KMS-11 (cell line): Measurements from ENCODE around the gene SEMA3C.

Source experiments
- H2AFZ ChIP-seq: fragments of 200-600 bp; sonication (generic); 2 replicates; pipeline ENCODE4 v1.6.1; 2016; ENCODE audit warnings: antibody characterized with exemption, mixed run types, low read depth
- H3K27ac ChIP-seq: fragments of 200-600 bp; sonication (generic); 2 replicates; pipeline ENCODE4 v1.6.1; 2016; ENCODE audit warnings: mild to moderate bottlenecking, mixed run types
- H3K27me3 ChIP-seq: fragments of 200-600 bp; sonication (generic); 2 replicates; pipeline ENCODE4 v1.6.1; 2017; ENCODE audit warnings: mild to moderate bottlenecking, low read depth, mixed run types, moderate library complexity; ENCODE audit not compliant: insufficient read depth
- H3K36me3 ChIP-seq: fragments of 200-600 bp; sonication (generic); 2 replicates; pipeline ENCODE4 v1.6.1; 2017; ENCODE audit warnings: mild to moderate bottlenecking, mixed run types; ENCODE audit not compliant: insufficient read depth
- H3K4me1 ChIP-seq: fragments of 200-600 bp; sonication (generic); 2 replicates; pipeline ENCODE4 v1.6.1; 2016; ENCODE audit warnings: mild to moderate bottlenecking, low read depth, mixed run types; ENCODE audit not compliant: poor library complexity, severe bottlenecking
- H3K4me2 ChIP-seq: fragments of 200-600 bp; sonication (generic); 2 replicates; pipeline ENCODE4 v1.7.0; 2016; ENCODE audit warnings: mild to moderate bottlenecking, mixed run types
- H3K4me3 ChIP-seq: fragments of 200-600 bp; sonication (generic); IDR thresholded peaks from 2 replicates; pipeline ENCODE4 v1.6.1; 2017; ENCODE audit warnings: low read depth, low read length, mixed read lengths; ENCODE audit not compliant: insufficient read depth
- H3K79me2 ChIP-seq: fragments of 200-600 bp; sonication (generic); 2 replicates; pipeline ENCODE4 v1.6.1; 2016; ENCODE audit warnings: low read depth, mixed run types; ENCODE audit not compliant: insufficient read depth
- H3K9ac ChIP-seq: fragments of 200-600 bp; sonication (generic); 2 replicates; pipeline ENCODE4 v1.6.1; 2016; ENCODE audit warnings: mild to moderate bottlenecking, mixed run types
- H4K20me1 ChIP-seq: fragments of 200-600 bp; sonication (generic); 2 replicates; pipeline ENCODE4 v1.6.1; 2016; ENCODE audit warnings: mild to moderate bottlenecking, mixed run types; ENCODE audit not compliant: insufficient read depth
- TF ChIP-seq, protein P1 (sequence below): fragments of 200-600 bp; sonication (generic); conservative IDR thresholded peaks from 2 replicates; pipeline ENCODE4 v1.6.1; 2017; ENCODE audit warnings: low read depth, mild to moderate bottlenecking, antibody characterized with exemption, low read length, moderate library complexity, mixed read lengths

The SEMA3C gene

GRCh38 chr7:80924090-80924489 lies 5.2 kb upstream of the SEMA3C start:
- Histone ChIP-seq H3K4me3 (no peak overlapping the region), H3K4me1 (peaks cover 8% of the 10 kb centered on the region), H3K27ac (no peak overlapping the region), H3K4me2 (no peak overlapping the region), H3K27me3 (no peaks in the 10 kb centered on the region), H3K36me3 (no peaks in the 10 kb centered on the region), H3K79me2 (no peaks in the 10 kb centered on the region), H3K9ac (no peak overlapping the region), H2AFZ (no peak overlapping the region), H4K20me1 (no peaks in the 10 kb centered on the region)
- TF ChIP-seq, protein P1, sequence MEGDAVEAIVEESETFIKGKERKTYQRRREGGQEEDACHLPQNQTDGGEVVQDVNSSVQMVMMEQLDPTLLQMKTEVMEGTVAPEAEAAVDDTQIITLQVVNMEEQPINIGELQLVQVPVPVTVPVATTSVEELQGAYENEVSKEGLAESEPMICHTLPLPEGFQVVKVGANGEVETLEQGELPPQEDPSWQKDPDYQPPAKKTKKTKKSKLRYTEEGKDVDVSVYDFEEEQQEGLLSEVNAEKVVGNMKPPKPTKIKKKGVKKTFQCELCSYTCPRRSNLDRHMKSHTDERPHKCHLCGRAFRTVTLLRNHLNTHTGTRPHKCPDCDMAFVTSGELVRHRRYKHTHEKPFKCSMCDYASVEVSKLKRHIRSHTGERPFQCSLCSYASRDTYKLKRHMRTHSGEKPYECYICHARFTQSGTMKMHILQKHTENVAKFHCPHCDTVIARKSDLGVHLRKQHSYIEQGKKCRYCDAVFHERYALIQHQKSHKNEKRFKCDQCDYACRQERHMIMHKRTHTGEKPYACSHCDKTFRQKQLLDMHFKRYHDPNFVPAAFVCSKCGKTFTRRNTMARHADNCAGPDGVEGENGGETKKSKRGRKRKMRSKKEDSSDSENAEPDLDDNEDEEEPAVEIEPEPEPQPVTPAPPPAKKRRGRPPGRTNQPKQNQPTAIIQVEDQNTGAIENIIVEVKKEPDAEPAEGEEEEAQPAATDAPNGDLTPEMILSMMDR = no peak

DNA sequence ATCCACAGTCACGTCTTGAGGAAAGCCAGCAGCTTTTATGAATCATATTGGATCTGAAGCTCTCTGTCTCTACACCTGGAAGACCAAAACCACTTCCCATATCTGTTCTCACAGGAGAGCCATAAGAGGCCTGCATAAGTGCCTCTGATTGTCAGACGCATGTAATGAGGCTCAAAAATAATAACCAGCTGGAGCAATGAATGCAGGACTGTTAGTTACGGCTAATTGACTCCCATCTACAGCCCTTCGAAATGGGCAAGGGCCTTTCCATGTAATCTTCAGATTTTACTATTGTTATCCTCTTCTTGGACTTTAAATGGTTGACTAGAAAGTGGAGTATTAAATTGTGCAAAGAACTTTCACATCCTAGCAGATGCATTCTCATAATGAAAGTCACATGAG lies 4.4 kb upstream of the SEMA3C start:
- no peak overlapping the region for H3K27ac ChIP-seq
- TF ChIP-seq, protein P1 = no peak
- no peaks in the 10 kb centered on the region for H3K79me2 ChIP-seq
- no peak overlapping the region for H2AFZ ChIP-seq
- no peaks in the 10 kb centered on the region for H4K20me1 ChIP-seq
- H3K4me2 ChIP-seq = no peak overlapping the region
- no peak overlapping the region for H3K4me3 ChIP-seq
- no peaks in the 10 kb centered on the region for H3K27me3 ChIP-seq
- peaks cover 8% of the 10 kb centered on the region for H3K4me1 ChIP-seq
- H3K36me3 ChIP-seq = no peaks in the 10 kb centered on the region
- H3K9ac ChIP-seq = no peak overlapping the region

DNA sequence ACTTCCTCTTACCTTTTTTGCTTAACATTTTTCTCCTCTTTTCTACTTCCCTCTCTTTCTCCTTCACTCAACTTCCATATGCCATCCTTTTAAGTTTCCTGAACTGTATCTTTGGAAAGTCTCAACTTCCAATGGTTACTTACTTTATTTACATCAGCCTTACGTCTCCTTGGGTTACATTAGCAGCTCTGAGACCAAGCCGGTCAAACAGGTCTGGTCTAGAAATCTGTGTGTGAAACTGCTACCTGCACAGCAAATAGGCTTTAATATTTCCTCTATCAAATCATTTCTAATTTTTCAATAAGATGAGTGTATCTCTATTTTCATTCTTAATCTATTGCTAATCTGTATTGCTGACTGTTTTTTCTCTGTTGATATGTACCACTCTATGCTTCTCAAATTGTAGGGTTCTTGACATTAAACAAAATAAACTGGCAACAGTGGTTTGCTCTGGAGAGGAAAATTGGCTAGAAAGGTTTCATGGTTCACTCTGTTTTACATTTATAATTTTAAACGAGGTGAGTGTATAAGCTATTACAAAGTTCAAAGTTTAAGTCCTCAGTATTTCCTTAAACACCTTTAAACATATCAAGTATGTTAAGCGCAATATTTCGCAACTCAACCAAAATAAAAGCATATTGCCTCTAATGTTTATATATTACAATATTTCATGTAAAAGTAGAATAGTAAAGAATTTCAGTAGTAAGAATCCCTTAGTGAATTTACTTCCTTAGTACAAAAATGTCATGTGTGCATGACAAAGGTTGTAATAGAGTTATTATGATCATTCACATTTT lies 3.6 kb upstream of the SEMA3C start:
- Histone ChIP-seq H3K4me1 (peaks cover 16% of the 10 kb centered on the region), H3K27ac (no peak overlapping the region), H2AFZ (no peak overlapping the region)

DNA sequence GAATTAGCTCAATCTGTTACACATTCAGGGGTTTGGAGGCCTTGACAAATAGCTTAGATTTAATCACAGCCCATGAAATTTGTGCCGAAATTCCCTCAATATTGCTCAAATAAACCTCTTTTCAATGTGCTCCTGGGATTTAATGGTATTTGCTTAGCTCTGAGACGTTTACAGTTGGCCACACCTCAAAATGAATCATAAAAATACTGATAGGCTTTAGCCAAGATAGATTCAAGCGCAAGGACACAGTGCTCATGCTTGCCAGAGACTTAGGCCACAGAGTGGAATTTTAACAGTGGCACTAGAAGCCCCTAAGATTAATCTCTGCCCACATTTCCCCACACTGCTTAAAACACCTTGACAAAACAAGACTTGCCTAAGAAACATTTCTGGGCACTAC lies 2.3 kb upstream of the SEMA3C start:
- Histone ChIP-seq H3K4me1 (peaks cover 21% of the 10 kb centered on the region), H3K27ac (no peak overlapping the region), H3K27me3 (no peaks in the 10 kb centered on the region), H3K9ac (no peak overlapping the region), H3K4me2 (no peak overlapping the region), H3K79me2 (no peaks in the 10 kb centered on the region), H3K36me3 (no peaks in the 10 kb centered on the region), H3K4me3 (no peak overlapping the region), H4K20me1 (no peaks in the 10 kb centered on the region), H2AFZ (no peak overlapping the region)
- TF ChIP-seq, protein P1 = no peak

More for the DNA sequence above, 3.6 kb upstream of the SEMA3C start:
- TF ChIP-seq, protein P1 = no peak
- no peak overlapping the region for H3K9ac ChIP-seq
- H4K20me1 ChIP-seq = no peaks in the 10 kb centered on the region
- no peak overlapping the region for H3K4me2 ChIP-seq
- no peaks in the 10 kb centered on the region for H3K27me3 ChIP-seq
- H3K4me3 ChIP-seq = no peak overlapping the region
- no peaks in the 10 kb centered on the region for H3K36me3 ChIP-seq
- H3K79me2 ChIP-seq = no peaks in the 10 kb centered on the region
